Stimulated activated CD4-positive, alpha-beta T cell treated with anti-CD3 and anti-CD28 coated beads, Interleukin-4, amount 100 ng/mL, for 1 hour (primary cell): ENCODE results near the gene SERPIND1.

Source experiments
- DNase-seq: peaks from one replicate; pipeline ENCODE4 v3.0.0-alpha.2; 2020

Gene SERPIND1

GRCh38 chr22:20776624-20777405 lies 2.9 kb downstream of the SERPIND1 start:
- no peak for DNase-seq

GRCh38 chr22:20777420-20778177 lies 3.7 kb downstream of the SERPIND1 start:
- DNase-seq = no peak

GRCh38 chr22:20779014-20779817 lies 5.3 kb downstream of the SERPIND1 start:
- DNase-seq = no peak

- DNase-seq = no peak
Measured at GRCh38 chr22:20779818-20780158, 5.9 kb downstream of the SERPIND1 start.

- DNase-seq = no peak
Measured at GRCh38 chr22:20781272-20781990, 7.5 kb downstream of the SERPIND1 start.

GRCh38 chr22:20782083-20782482 lies 8.2 kb downstream of the SERPIND1 start:
- DNase-seq = no peak

- DNase-seq = no peak
Measured at GRCh38 chr22:20782596-20783299, 8.8 kb downstream of the SERPIND1 start.

GRCh38 chr22:20783300-20783673 lies 9.4 kb downstream of the SERPIND1 start:
- no peak for DNase-seq

GRCh38 chr22:20783844-20784723 lies 10.2 kb downstream of the SERPIND1 start:
- DNase-seq = peak; percentile 18

- DNase-seq = no peak
Measured at GRCh38 chr22:20785415-20785814, 11.5 kb downstream of the SERPIND1 start.

- DNase-seq = no peak
Measured at GRCh38 chr22:20786048-20786447, 12.1 kb downstream of the SERPIND1 start.

- DNase-seq = no peak
Measured at GRCh38 chr22:20786536-20786979, 12.6 kb downstream of the SERPIND1 start.

GRCh38 chr22:20787223-20787622 lies 13.3 kb downstream of the SERPIND1 start:
- no peak for DNase-seq

- DNase-seq = no peak
Measured at GRCh38 chr22:20787746-20788626, 14.1 kb downstream of the SERPIND1 start.

GRCh38 chr22:20788627-20789344 lies 14.9 kb downstream of the SERPIND1 start:
- DNase-seq = no peak

- no peak for DNase-seq
Measured at GRCh38 chr22:20792221-20792965, 18.5 kb downstream of the SERPIND1 start.

- no peak for DNase-seq
Measured at GRCh38 chr22:20792966-20793728, 19.2 kb downstream of the SERPIND1 start.
